HG03139 (cell line): ENCODE measurements around the gene PI4KA.

ENCODE experiments used
- ATAC-seq: cut with Tn5 transposase; IDR thresholded peaks from one replicate; pipeline ENCODE4 v1.9.1; 2021; ENCODE audit not compliant: unreplicated experiment

PI4KA gene

GRCh38 chr22:20881869-20882815 lies 23.5 kb upstream of the PI4KA start:
- no peak for ATAC-seq

DNA sequence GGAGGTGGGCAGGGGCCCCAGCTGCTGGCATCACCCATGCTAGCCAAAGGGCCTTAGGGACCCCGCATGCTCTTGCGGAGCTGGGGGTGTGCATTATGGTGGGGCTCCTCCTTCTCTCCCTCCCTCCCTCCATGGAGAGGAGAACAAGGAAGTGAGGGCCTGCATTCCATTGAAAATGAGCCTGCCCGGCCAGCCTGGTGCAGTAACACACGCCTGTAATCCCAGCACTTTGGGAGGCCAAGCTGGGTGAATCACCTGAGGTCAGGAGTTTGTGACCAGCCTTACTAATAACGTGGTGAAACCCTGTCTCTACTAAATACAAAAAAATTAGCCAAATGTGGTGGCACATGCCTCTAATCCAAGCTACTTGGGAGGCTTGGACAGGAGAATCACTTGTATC lies 22.6 kb upstream of the PI4KA start:
- ATAC-seq, result no peak

- no peak for ATAC-seq
Observed at GRCh38 chr22:20877715-20878114, 19.1 kb upstream of the PI4KA start.

DNA sequence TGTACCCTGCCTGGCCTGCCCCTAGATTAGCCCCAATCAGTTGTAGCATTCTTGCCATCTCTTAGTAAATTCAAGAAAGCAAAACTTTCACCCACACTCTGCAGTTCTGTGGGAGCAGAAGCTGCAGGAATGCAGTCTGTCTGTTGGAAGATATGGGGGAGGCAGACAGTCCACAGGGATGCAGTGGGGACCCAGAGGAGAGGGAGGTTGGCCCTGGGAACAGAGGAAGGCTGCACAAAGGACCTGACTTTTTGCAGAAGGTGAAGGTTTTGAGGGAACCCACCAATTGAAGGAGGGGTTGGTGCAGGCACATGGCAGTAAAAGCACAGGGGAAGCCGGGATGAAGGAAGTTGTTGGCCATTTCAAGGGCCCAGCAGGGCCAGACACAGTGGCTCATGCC lies 16.7 kb upstream of the PI4KA start:
- no peak for ATAC-seq

- ATAC-seq, result no peak
Observed at GRCh38 chr22:20873214-20873613, 14.6 kb upstream of the PI4KA start.

DNA sequence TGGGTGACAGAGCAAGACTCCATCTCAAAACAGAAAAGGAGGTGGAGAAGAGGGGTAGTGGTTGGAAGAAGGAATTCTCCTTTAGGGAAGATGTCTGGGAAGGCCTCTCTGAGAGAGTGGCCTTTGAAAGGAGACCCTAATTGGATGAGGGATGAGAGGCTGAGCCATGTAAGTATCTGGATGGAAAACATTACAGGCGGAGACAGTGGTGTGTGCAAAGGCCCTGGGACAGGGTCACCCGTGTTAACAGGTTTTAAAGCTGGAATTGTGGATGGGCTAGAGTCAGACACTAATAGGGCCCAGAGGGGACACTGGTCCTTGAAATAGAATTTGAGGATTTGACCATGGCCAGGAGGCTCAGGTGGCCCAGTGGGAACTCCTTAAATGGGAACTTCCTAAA lies 10.6 kb upstream of the PI4KA start:
- ATAC-seq, result no peak

GRCh38 chr22:20868025-20868962 lies 9.7 kb upstream of the PI4KA start:
- ATAC-seq, result no peak

DNA sequence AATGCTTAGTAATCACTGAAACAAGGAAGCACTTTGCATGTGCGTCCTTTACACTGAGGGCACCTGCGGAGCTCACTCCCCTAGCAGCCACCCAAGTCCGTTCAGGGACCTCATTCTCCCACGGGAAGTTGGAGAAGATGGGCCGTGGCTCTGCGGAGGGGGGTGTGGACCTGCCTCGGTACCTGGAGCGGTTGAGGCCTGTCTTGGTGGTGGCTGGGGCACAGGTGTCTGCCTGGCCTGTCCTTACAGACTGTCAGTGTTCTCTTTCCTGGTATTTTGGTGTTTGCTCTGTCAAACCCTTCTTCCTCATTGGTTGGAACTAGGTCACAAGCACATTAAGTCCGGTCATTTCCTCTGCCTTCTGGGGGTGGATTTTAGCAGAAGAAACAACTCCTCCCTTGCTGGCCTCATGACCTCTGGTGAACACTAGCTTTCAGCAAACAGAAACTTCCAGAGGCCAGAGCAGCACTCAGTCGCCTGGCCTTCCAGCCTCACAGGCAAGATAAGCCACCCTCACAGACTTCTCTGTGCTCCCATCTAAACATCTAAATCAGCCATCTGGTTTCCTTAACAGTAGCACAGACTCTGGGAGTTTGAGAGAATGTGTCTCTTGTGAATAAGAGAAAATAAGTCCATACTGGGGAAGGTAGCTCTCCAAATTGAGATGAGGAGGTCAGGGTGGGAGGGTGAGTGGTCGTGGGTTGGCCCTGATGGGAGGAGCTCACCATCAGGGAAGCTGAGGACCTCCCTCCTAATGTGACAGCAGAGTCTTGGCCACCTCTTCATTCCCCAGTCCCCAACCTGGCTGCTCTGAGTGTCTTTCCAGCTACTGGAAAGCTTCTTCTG lies 8.8 kb upstream of the PI4KA start:
- no peak for ATAC-seq

DNA sequence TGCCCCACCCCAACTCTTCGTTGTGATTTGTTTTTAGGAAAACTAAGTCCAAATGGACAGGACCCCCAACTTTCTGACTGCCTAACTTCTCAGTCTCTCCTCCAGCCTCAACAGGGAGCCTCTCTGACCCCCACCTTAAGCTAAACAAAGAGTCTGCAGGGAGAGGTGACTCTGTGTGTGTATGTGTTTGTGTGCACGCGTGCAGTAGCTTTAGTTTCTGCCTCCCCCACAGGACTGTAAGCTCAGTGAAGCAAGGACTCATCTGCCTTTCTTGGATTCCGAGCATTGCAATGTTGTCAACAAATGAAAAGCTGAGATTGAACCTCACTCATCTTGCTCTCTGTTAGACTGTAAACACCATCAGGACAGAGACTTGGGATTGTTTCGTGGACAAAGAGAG lies 8.1 kb upstream of the PI4KA start:
- ATAC-seq, result no peak

GRCh38 chr22:20865875-20866445 lies 7.3 kb upstream of the PI4KA start:
- no peak for ATAC-seq

DNA sequence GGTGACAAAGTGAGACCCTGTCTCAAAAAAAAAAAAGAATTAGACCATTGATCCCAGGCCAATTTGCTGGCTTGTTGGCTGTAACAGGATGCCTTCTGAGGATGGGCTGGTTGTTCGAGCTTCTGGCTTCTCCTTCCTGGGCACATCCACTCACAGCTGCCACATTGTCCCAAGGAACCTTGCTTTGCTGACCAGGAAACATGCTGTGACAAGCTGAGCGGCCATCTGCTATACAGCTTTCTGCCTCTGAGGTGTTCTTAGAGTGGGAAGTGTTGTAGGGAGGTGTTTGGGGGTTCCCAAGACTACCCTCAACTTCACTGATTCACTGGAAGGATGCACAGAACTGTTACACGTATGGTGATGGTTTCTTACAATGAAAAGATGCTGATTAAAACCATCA lies 6.7 kb upstream of the PI4KA start:
- no peak for ATAC-seq

DNA sequence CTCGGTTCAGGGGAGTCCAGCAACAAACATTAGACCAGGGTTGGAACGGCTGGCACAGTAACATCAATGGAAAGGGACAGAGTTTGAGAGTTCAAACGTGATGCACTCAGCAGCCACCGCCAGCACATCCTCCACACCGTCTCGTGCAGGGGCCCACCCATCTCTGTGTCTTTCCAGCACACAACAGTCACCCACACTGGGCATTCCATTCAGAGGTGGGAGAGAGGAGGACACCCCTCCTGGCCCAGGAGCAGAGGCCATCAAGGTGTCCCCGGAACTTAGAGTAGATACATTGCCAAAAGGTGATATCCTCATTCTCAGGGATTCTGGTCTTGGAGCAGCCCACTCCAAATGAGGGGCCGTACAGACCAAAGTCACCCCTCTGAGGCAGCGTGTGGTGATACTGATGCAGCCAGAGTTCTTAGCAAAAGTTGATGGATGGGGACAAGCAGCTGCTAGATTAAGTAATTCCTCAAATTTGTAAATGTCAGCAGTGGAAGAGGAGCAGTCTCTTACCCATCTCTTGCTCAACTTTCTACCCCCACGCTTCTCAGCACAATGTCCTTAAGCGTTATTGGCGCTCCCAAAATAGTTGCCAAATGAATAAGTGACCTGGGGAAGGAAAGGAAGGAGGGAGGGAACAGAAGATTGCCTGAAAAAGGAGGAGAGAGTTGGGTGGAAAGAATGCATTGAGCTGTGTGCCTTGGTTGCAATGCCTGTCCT lies 5.7 kb upstream of the PI4KA start:
- no peak for ATAC-seq

- no peak for ATAC-seq
Observed at GRCh38 chr22:20863366-20863765, 4.8 kb upstream of the PI4KA start.

DNA sequence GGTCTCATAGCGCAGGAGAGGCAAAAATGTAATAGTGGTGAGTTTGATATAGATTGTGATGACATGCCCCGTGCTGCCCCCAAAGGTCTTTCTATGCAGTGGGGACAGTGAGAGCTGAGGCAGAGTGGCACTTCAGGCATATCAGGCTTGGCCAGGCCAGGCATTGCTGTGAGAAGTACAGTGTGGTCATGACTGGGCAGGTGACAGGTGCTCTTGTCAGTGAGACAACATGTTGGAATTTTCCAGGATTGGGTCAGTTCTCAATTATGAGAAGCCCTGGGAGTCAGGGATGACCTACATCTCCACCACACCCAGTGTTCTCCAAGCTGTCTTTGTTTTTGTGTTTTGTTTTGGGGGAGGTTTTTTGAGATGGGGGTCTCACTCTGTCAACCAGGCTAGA lies 3.9 kb upstream of the PI4KA start:
- ATAC-seq, result no peak

- ATAC-seq, result no peak
Observed at GRCh38 chr22:20859615-20860014, 1.0 kb upstream of the PI4KA start.

DNA sequence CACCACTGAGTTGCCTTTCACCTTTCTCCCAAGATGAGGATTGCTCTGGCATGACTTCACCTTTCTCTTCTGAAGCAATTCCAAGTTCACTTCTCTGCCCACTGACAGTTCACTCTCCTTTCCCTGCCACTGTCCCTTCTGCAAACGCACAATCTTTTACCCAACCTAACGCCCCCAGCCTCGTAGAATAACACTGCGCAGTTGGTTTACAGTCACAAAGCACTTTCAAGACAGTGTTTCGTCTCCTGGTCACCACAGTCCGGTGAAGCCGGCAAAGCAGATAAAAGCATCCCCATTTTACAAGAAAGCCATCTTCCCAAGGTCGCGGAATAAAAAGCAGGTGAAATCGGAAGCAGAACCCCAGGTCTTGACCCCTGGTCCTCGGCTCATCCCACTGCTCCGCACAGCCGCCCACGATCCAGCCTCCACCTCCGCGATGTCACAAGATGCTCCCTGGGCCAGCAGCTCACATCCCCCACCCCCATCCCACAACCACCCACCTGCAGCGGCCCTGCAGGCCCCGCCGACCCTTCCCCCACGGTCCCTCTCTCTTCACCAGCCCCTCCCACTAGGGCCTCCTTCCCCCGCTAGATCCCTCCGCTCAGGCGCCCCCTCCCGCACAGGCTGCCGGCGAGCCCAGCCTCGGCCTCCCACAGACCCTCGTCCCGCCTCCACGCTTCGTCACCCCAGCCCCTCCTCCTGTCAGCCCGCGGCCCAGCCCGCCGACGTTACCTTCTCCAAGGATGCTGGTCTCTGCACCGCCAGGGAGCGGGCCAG lies 585 bp downstream of the PI4KA start:
- ATAC-seq, result peak; percentile 36

GRCh38 chr22:20857247-20857643 lies 1.4 kb downstream of the PI4KA start:
- no peak for ATAC-seq

- no peak for ATAC-seq
Observed at GRCh38 chr22:20853236-20853660, 5.4 kb downstream of the PI4KA start.

DNA sequence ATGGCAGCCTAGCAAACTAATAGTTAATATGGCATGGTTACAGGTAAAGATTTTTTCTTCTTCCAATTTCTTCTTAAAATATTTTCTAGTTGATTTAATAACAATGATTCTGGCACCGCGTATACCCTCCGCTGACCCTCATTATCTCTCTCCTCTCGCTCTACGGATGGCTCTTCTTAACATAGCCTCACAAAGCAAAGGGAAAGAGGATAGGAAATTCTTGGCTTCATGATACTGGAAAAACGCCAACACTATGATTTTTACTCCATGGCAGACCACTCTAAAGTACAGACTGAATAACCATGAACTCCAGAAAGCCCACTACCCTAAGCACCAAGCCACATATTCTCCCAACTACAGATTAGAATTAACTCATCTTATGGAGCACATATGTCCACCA lies 6.1 kb downstream of the PI4KA start:
- ATAC-seq, result no peak
